Motor neuron (in vitro differentiated cells): ENCODE measurements around the gene NUP188. TPM values are rescaled to one million over a fixed set of nuclear protein-coding genes. Genes with fewer than 3 reads are reported as not detected.
A peak's percentile ranks its signal among the peaks of the same experiment; 100 is the strongest.

Experiments used
- ATAC-seq, 8 experiments: fragments of 200-7000 bp; cut with Tn5 transposase; replicated peaks in 6 of 8; 2 replicates each; pipeline ENCODE4 v1.8.0; 2021; ENCODE audit warnings: mild to moderate bottlenecking in 8 of 8, moderate library complexity in 8 of 8
- H3K27ac ChIP-seq, 2 donors: fragments of 250-450 bp; sonication (Bioruptor Pico); 2 replicates each; pipeline ENCODE4 v1.9.0; 2021; ENCODE audit warnings: antibody characterized with exemption in 2 of 2, mild to moderate bottlenecking in 2 of 2, moderate library complexity in 1 of 2
- H3K4me1 ChIP-seq, 2 donors: fragments of 250-450 bp; sonication (Bioruptor Pico); replicated peaks in 1 of 2; 2 replicates each; pipeline ENCODE4 v1.6.1; 2021; ENCODE audit warnings: antibody characterized with exemption in 2 of 2, mild to moderate bottlenecking in 2 of 2, moderate library complexity in 1 of 2
- H3K4me3 ChIP-seq, 5 donors: fragments of 250-450 bp; sonication (Bioruptor Pico); 2 replicates each; pipeline ENCODE4 v1.9.0; 2021; ENCODE audit warnings: antibody characterized with exemption in 5 of 5, mild to moderate bottlenecking in 5 of 5, moderate library complexity in 4 of 5
- WGBS, 10 experiments: fragments of 450-650 bp; shearing (Covaris generic); methylation state at CpG; one replicate each; pipeline ENCODE4 v1.0.0; 2022; 5-methylcytosine and 5-hydroxymethylcytosine counted together
- in situ Hi-C, 9 experiments: fragments of 400-800 bp; cut with MboI; loops; one replicate each; pipeline ENCODE4 v1.15.0; 2021; ENCODE audit warnings: low sequenced_read_pairs in 9 of 9, low pct_unique_long_range_greater_than_20kb in 2 of 9; ENCODE audit not compliant: unreplicated experiment in 9 of 9
- total RNA-seq, 8 experiments: library from RNA; unstranded; fragments of 300-600 nt; gene quantifications; 2 replicates each; pipeline versions ENCODE4 v1.2.3 to v1.2.4, GENCODE V29; 2022

NUP188 gene
- total RNA-seq, 8 experiments from 2014 or later, result 16.3 to 69.4 (median 21.6) TPM

GRCh38 chr9:128919402-128920089 is 28.0 kb upstream of the NUP188 start:
- Histone ChIP-seq H3K4me1 (peaks cover 0 to 4% of the 10 kb centered on the region in 2 donors), H3K4me3 (no peak overlapping the region), H3K27ac (no peak overlapping the region)
- 17 to 100% (median 92%) methylated on average over 1 to 3 of the region's 14 CpGs; no CpG with 5 or more reads in 5 of the 10 experiments for WGBS, 10 experiments
- no peak for ATAC-seq
- in situ Hi-C loops, result loop anchor here in 1 of 9 experiments (10.0 kb wide), 1 partner anchor 55 kb away; no protein-coding TSS in a partner anchor

- Histone ChIP-seq H3K27ac (no peak within 1 kb of the TSS), H3K4me1 (peaks cover 0 to 4% of the 10 kb centered on the region in 2 donors), H3K4me3 (no peak within 1 kb of the TSS)
- no peak for ATAC-seq
- 50 to 100% (median 83%) methylated on average over 1 to 8 of the region's 13 CpGs; no CpG with 5 or more reads in 5 of the 10 experiments for WGBS, 10 experiments
- in situ Hi-C loops, result loop anchor here in 1 of 9 experiments (10.0 kb wide), 1 partner anchor 56 kb away; no protein-coding TSS in a partner anchor
Measured at GRCh38 chr9:128920381-128921058, 27.0 kb upstream of the NUP188 start, which contains the start of gene PHYHD1. PHYHD1 (plus strand) TSS chr9:128920982; CDS start chr9:128922324, 1,342 bp downstream.

GRCh38 chr9:128921881-128922763 is 25.4 kb upstream of the NUP188 start:
- no peak overlapping the region for H3K27ac ChIP-seq
- 0 to 93% (median 63%) methylated on average over 1 to 5 of the region's 32 CpGs; no CpG with 5 or more reads in 3 of the 10 experiments for WGBS, 10 experiments
- no peak overlapping the region for H3K4me3 ChIP-seq
- in situ Hi-C loops, result loop anchor here in 1 of 9 experiments (10.0 kb wide), 1 partner anchor 57 kb away; no protein-coding TSS in a partner anchor
- peaks cover 0 to 4% of the 10 kb centered on the region in 2 donors for H3K4me1 ChIP-seq
- ATAC-seq, result peak in 6 of 8 experiments; percentile 24 to 89 (median 42)

- in situ Hi-C loops, result loop anchor here in 1 of 9 experiments (10.0 kb wide), 1 partner anchor 59 kb away; no protein-coding TSS in a partner anchor
- WGBS, 10 experiments, result 70 to 100% (median 92%) methylated on average over 2 to 6 of the region's 6 CpGs; no CpG with 5 or more reads in 3 of the 10 experiments
- peaks cover 0 to 4% of the 10 kb centered on the region in 2 donors for H3K4me1 ChIP-seq
- ATAC-seq, result no peak
- no peak overlapping the region for H3K4me3 ChIP-seq
- no peak overlapping the region for H3K27ac ChIP-seq
Measured at GRCh38 chr9:128923493-128923883, 24.0 kb upstream of the NUP188 start.

- in situ Hi-C loops, result loop anchor here in 1 of 9 experiments (10.0 kb wide), 1 partner anchor 63 kb away; no protein-coding TSS in a partner anchor
- H3K4me1 ChIP-seq, result no peaks in the 10 kb centered on the region
- WGBS, 10 experiments, result 0 to 37% (median 24%) methylated on average over 1 to 9 of the region's 10 CpGs; no CpG with 5 or more reads in 3 of the 10 experiments
- ATAC-seq, result peak; percentile 71 to 94 (median 87)
- H3K4me3 ChIP-seq, result no peak overlapping the region
- H3K27ac ChIP-seq, result no peak overlapping the region
Measured at GRCh38 chr9:128927731-128928411, 19.6 kb upstream of the NUP188 start.

GRCh38 chr9:128928624-128929023 is 18.9 kb upstream of the NUP188 start:
- WGBS, 10 experiments, result 40 to 89% (median 80%) methylated on average over 1 to 2 of the region's 2 CpGs; no CpG with 5 or more reads in 3 of the 10 experiments
- no peak overlapping the region for H3K27ac ChIP-seq
- ATAC-seq, result no peak
- in situ Hi-C loops, result loop anchor here in 1 of 9 experiments (10.0 kb wide), 1 partner anchor 64 kb away; no protein-coding TSS in a partner anchor
- H3K4me3 ChIP-seq, result no peak overlapping the region
- no peaks in the 10 kb centered on the region for H3K4me1 ChIP-seq

GRCh38 chr9:128929560-128929959 is 17.9 kb upstream of the NUP188 start:
- 63 to 88% (median 79%) methylated on average over 1 to 4 of the region's 4 CpGs; no CpG with 5 or more reads in 4 of the 10 experiments for WGBS, 10 experiments
- Histone ChIP-seq H3K4me1 (no peaks in the 10 kb centered on the region), H3K27ac (no peak overlapping the region), H3K4me3 (no peak overlapping the region)
- no peak for ATAC-seq
- in situ Hi-C loops, result loop anchor here in 1 of 9 experiments (10.0 kb wide), 1 partner anchor 65 kb away; no protein-coding TSS in a partner anchor

GRCh38 chr9:128933731-128934130 is 13.8 kb upstream of the NUP188 start:
- H3K4me3 ChIP-seq, result no peak overlapping the region
- no peak for ATAC-seq
- in situ Hi-C loops, result no loop called here
- H3K4me1 ChIP-seq, result no peaks in the 10 kb centered on the region
- no peak overlapping the region for H3K27ac ChIP-seq
- 60 to 92% (median 78%) methylated on average over 1 to 5 of the region's 5 CpGs; no CpG with 5 or more reads in 2 of the 10 experiments for WGBS, 10 experiments

GRCh38 chr9:128936171-128936865 is 11.2 kb upstream of the NUP188 start:
- in situ Hi-C loops, result no loop called here
- no peak for ATAC-seq
- no peak overlapping the region for H3K4me3 ChIP-seq
- 57 to 92% (median 92%) methylated on average over 2 to 4 of the region's 11 CpGs; no CpG with 5 or more reads in 7 of the 10 experiments for WGBS, 10 experiments
- no peaks in the 10 kb centered on the region for H3K4me1 ChIP-seq
- H3K27ac ChIP-seq, result no peak overlapping the region

- Histone ChIP-seq H3K27ac (no peak overlapping the region), H3K4me3 (no peak overlapping the region), H3K4me1 (no peaks in the 10 kb centered on the region)
- ATAC-seq, result no peak
- in situ Hi-C loops, result no loop called here
- 80 to 100% (median 83%) methylated on average over 1 to 4 of the region's 9 CpGs; no CpG with 5 or more reads in 3 of the 10 experiments for WGBS, 10 experiments
Measured at GRCh38 chr9:128937310-128938165, 10.0 kb upstream of the NUP188 start.
